HL-60/S4 (cell line): ENCODE measurements around the gene CDH6.

Experiments
- in situ Hi-C: fragments of 300-500 bp; cut with MboI; formaldehyde crosslinking; loops from 2 replicates; pipeline ENCODE4 v1.14.3; 2022; ENCODE audit warnings: low sequenced_read_pairs

Gene CDH6

GRCh38 chr5:31193591-31194467, at the start of gene CDH6:
CDH6 (plus strand) TSS chr5:31193686; CDS start chr5:31267474, 73,788 bp downstream.
- in situ Hi-C loops = no loop called here

- in situ Hi-C loops = no loop called here
Measured at GRCh38 chr5:31144364-31144763, 49.1 kb upstream of the CDH6 start.

- in situ Hi-C loops = no loop called here
Measured at GRCh38 chr5:31148959-31149475, 44.5 kb upstream of the CDH6 start.

- in situ Hi-C loops = no loop called here
Measured at GRCh38 chr5:31153521-31153920, 40.0 kb upstream of the CDH6 start.

GRCh38 chr5:31156631-31157160, 36.8 kb upstream of the CDH6 start:
- in situ Hi-C loops = no loop called here

GRCh38 chr5:31157720-31158119, 35.8 kb upstream of the CDH6 start:
- in situ Hi-C loops = no loop called here

GRCh38 chr5:31158686-31159085, 34.8 kb upstream of the CDH6 start:
- in situ Hi-C loops = no loop called here

- in situ Hi-C loops = no loop called here
Measured at GRCh38 chr5:31161781-31162181, 31.7 kb upstream of the CDH6 start.

GRCh38 chr5:31165729-31166128, 27.8 kb upstream of the CDH6 start:
- in situ Hi-C loops = no loop called here

- in situ Hi-C loops = no loop called here
Measured at GRCh38 chr5:31169379-31169778, 24.1 kb upstream of the CDH6 start.

- in situ Hi-C loops = no loop called here
Measured at GRCh38 chr5:31172881-31173280, 20.6 kb upstream of the CDH6 start.

GRCh38 chr5:31173614-31174013, 19.9 kb upstream of the CDH6 start:
- in situ Hi-C loops = no loop called here

- in situ Hi-C loops = no loop called here
Measured at GRCh38 chr5:31181376-31181987, 12.0 kb upstream of the CDH6 start.

- in situ Hi-C loops = no loop called here
Measured at GRCh38 chr5:31182136-31182535, 11.3 kb upstream of the CDH6 start.

GRCh38 chr5:31185951-31186350, 7.5 kb upstream of the CDH6 start:
- in situ Hi-C loops = no loop called here

GRCh38 chr5:31186672-31187267, 6.7 kb upstream of the CDH6 start:
- in situ Hi-C loops = no loop called here

- in situ Hi-C loops = no loop called here
Measured at GRCh38 chr5:31187591-31187990, 5.9 kb upstream of the CDH6 start.

- in situ Hi-C loops = no loop called here
Measured at GRCh38 chr5:31192442-31192841, 1.0 kb upstream of the CDH6 start.

- in situ Hi-C loops = no loop called here
Measured at GRCh38 chr5:31193116-31193515, 370 bp upstream of the CDH6 start.

- in situ Hi-C loops = no loop called here
Measured at GRCh38 chr5:31194468-31194813, 955 bp downstream of the CDH6 start.

- in situ Hi-C loops = no loop called here
Measured at GRCh38 chr5:31194892-31195555, 1.5 kb downstream of the CDH6 start.
